ENCODE data around the gene PALS2. TPM values are rescaled to one million over a fixed set of nuclear protein-coding genes. Genes with fewer than 3 reads are reported as not detected.
A peak's percentile ranks its signal among the peaks of the same experiment; 100 is the strongest.

The PALS2 gene
- total and polyA plus RNA-seq, 8 donors, result 7.5 to 27.3 (median 10.6) TPM

GRCh38 chr7:24573554-24574338 is 494 bp downstream of the PALS2 start:
- Histone ChIP-seq H3K4me3 (peak overlapping the region; percentile 60 to 69), H3K9me3 (no peaks in the 10 kb centered on the region), H3K4me1 (peaks cover 0 to 14% of the 10 kb centered on the region in 2 donors), H3K27ac (peak overlapping the region; percentile 23 to 62), H3K27me3 (peaks cover 0 to 60% of the 10 kb centered on the region in 2 donors), H3K36me3 (no peaks in the 10 kb centered on the region)
- intact Hi-C loops (cut with DNase I), result no loop called here
- peak; percentile 48 for ATAC-seq
- DNase-seq, result peak; percentile 45 to 86 (median 52)
- TF ChIP-seq CTCF (IDR thresholded peaks at IDR 0.05), result no peak

GRCh38 chr7:24574386-24574785 is 1.1 kb downstream of the PALS2 start:
- peak in 1 of 4 donors; percentile 17 for DNase-seq

GRCh38 chr7:24574950-24575349 is 1.7 kb downstream of the PALS2 start:
- H3K36me3 ChIP-seq, result no peaks in the 10 kb centered on the region
- H3K9me3 ChIP-seq, result no peaks in the 10 kb centered on the region
- intact Hi-C loops (cut with DNase I), result no loop called here
- H3K4me3 ChIP-seq, result peak overlapping the region in 1 of 2 donors; percentile 60
- H3K4me1 ChIP-seq, result peaks cover 0 to 14% of the 10 kb centered on the region in 2 donors
- peaks cover 0 to 49% of the 10 kb centered on the region in 2 donors for H3K27me3 ChIP-seq
- ATAC-seq (no peak), DNase-seq (no peak)
- TF ChIP-seq CTCF (IDR thresholded peaks at IDR 0.05), result no peak
- no peak overlapping the region for H3K27ac ChIP-seq

More at GRCh38 chr7:24574386-24574785, 1.1 kb downstream of the PALS2 start:
- Histone ChIP-seq H3K4me3 (peak overlapping the region; percentile 60 to 69), H3K27ac (peak overlapping the region in 1 of 2 donors; percentile 62), H3K9me3 (no peaks in the 10 kb centered on the region), H3K36me3 (no peaks in the 10 kb centered on the region), H3K4me1 (peaks cover 0 to 14% of the 10 kb centered on the region in 2 donors), H3K27me3 (peaks cover 0 to 54% of the 10 kb centered on the region in 2 donors)
- peak; percentile 13 for ATAC-seq
- intact Hi-C loops (cut with DNase I), result no loop called here
- no peak for TF ChIP-seq CTCF (IDR thresholded peaks at IDR 0.05)

GRCh38 chr7:24576171-24577025 is 3.1 kb downstream of the PALS2 start:
- intact Hi-C loops (cut with DNase I), result no loop called here
- no peak overlapping the region for H3K27ac ChIP-seq
- peaks cover 0 to 42% of the 10 kb centered on the region in 2 donors for H3K27me3 ChIP-seq
- peaks cover 0 to 14% of the 10 kb centered on the region in 2 donors for H3K4me1 ChIP-seq
- H3K4me3 ChIP-seq, result no peak overlapping the region
- TF ChIP-seq CTCF (IDR thresholded peaks at IDR 0.05), result peak; percentile 52 to 62
- no peaks in the 10 kb centered on the region for H3K9me3 ChIP-seq
- H3K36me3 ChIP-seq, result no peaks in the 10 kb centered on the region
- peak in 2 of 4 donors; percentile 54 to 72 for DNase-seq
- ATAC-seq, result peak; percentile 15

GRCh38 chr7:24578052-24578451 is 4.8 kb downstream of the PALS2 start:
- H3K4me3 ChIP-seq, result no peak overlapping the region
- intact Hi-C loops (cut with DNase I), result no loop called here
- no peak overlapping the region for H3K27ac ChIP-seq
- H3K36me3 ChIP-seq, result no peaks in the 10 kb centered on the region
- DNase-seq (no peak), ATAC-seq (no peak)
- H3K27me3 ChIP-seq, result peaks cover 0 to 26% of the 10 kb centered on the region in 2 donors
- peaks cover 0 to 6% of the 10 kb centered on the region in 2 donors for H3K4me1 ChIP-seq
- no peak for TF ChIP-seq CTCF (IDR thresholded peaks at IDR 0.05)
- H3K9me3 ChIP-seq, result no peaks in the 10 kb centered on the region

Data from left lung (tissue), 10 donors.